Peyer's patch (tissue), 4 donors: ENCODE data around the gene ATP1A2.

Experiments
- CTCF ChIP-seq, 6 experiments: fragments of 450-650 bp in 4 of 6; fragments of 200-600 bp in 2 of 6; sonication (generic) in 1 of 6; IDR thresholded peaks; one replicate each; pipeline ENCODE4 v1.5.1; 2017 to 2019; ENCODE audit warnings: antibody characterized with exemption in 6 of 6, mild to moderate bottlenecking in 3 of 6, moderate library complexity in 1 of 6
- POLR2A ChIP-seq, 2 donors: fragments of 450-650 bp; IDR thresholded peaks; one replicate each; pipeline ENCODE4 v1.5.1; 2017; ENCODE audit warnings: antibody characterized with exemption in 2 of 2, mild to moderate bottlenecking in 2 of 2, moderate library complexity in 2 of 2

DNA sequence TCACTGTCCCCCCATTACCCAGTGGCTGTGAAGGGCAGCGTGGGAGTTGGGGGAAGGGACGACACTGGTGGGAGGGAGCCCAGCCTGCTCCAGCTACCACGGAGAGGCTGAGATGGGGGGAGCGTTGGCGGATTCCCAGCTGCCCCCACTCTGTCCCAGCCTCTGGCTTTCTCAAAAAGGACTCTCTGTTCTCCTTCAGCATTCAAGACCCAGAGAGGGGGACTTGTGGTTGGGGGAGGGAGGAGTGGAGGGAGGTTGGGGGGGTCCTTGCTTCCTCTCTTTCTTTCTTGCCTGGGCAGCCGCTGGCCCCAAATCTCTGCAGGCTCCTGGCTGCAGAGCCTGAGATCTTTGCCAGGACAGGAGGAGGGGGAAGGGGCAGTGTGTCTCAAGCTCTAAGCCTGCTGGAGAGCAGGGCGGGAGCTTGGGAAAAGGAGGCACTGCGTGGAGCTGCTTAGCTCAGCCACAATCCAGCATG, 2.2 kb downstream of the ATP1A2 start:
- no peak for TF ChIP-seq CTCF (IDR thresholded peaks at IDR 0.05)
- TF ChIP-seq POLR2A (IDR thresholded peaks at IDR 0.05), result no peak
